ENCODE data around the gene NDST1. TPM values are rescaled to one million over a fixed set of nuclear protein-coding genes. Genes with fewer than 3 reads are reported as not detected.

The NDST1 gene
- total RNA-seq, 1 experiment from 2014 or later = 33.1 TPM

GRCh38 chr5:150512368-150512747, 4.4 kb downstream of the NDST1 start:
- ChIA-PET RAD21 (ENCODE audit: low non-redundant PET in 1 of 2, low total read pairs in 2 of 2, uncharacterized antibody in 2 of 2, unreplicated experiment in 2 of 2) (no interaction called here), CTCF (interaction anchor here (1.3 kb wide), 1 partner anchor 62 kb away, joined by 3 read pairs; the partner anchor contains the start of gene RPS14), POLR2A (no interaction called here)
- Histone ChIP-seq H3K27me3 (ENCODE audit: insufficient read depth, low read length) (no peaks in the 10 kb centered on the region), H3K79me2 (ENCODE audit: insufficient read depth, low read length) (peaks cover 50% of the 10 kb centered on the region; the same call in 1 of the 2 replicates), H3K9me3 (ENCODE audit: control insufficient read depth in 1 of 2, insufficient read depth in 1 of 2, low read depth in 1 of 2, low read length in 2 of 2) (no peaks in the 10 kb centered on the region), H3K9ac (ENCODE audit: low read length) (no peak overlapping the region), H3K4me1 (ENCODE audit: control insufficient read depth in 1 of 2, insufficient read depth in 2 of 2, low read length in 2 of 2) (peaks cover 19 to 43% of the 10 kb centered on the region in 2 experiments), H2AFZ (ENCODE audit: low read depth, low read length, poor library complexity, severe bottlenecking) (no peak overlapping the region), H3K36me3 (ENCODE audit: control insufficient read depth in 1 of 2, insufficient read depth in 2 of 2, low read length in 2 of 2) (no peaks in the 10 kb centered on the region), H4K20me1 (ENCODE audit: insufficient read depth) (no peaks in the 10 kb centered on the region; the same call in 1 of the 2 replicates), H3K4me3 (replicated peaks in 1 of 2; ENCODE audit: low read depth in 1 of 2, low read length in 2 of 2) (no peak overlapping the region), H3K27ac (ENCODE audit: low read depth, low read length) (no peak overlapping the region), H3K4me2 (ENCODE audit: low read length) (no peak overlapping the region), H3K9me2 (ENCODE audit: insufficient read depth) (no peaks in the 10 kb centered on the region)
- no TSS peak for BruUV-seq (replicated peaks)
- intact Hi-C loops (cut with micrococcal nuclease) = no loop called here
- DNase-seq (ENCODE audit: low read depth, low spot score) (no peak), ATAC-seq (no peak)
- TF ChIP-seq CTCF (IDR thresholded peaks at IDR 0.05 in 2 of 3, conservative IDR thresholded peaks at IDR 0.05 in 1 of 3; ENCODE audit: borderline replicate concordance in 1 of 3, insufficient read depth in 1 of 3, low read depth in 2 of 3, low read length in 2 of 3) (no peak), YY1 (IDR thresholded peaks at IDR 0.05; ENCODE audit: extremely low read depth, insufficient replicate concordance, low read depth, low read length) (no peak), POLR2AphosphoS5 (IDR thresholded peaks at IDR 0.05; ENCODE audit: low read depth, low read length) (no peak), EZH2phosphoT487 (IDR thresholded peaks at IDR 0.05; ENCODE audit: borderline replicate concordance) (no peak), POLR2A (IDR thresholded peaks at IDR 0.05; ENCODE audit: borderline replicate concordance, extremely low read depth, insufficient read depth, insufficient read length) (no peak), TCF7L2 (IDR thresholded peaks at IDR 0.05; ENCODE audit: borderline replicate concordance, extremely low read depth, insufficient read depth, insufficient read length) (no peak), REST (IDR thresholded peaks at IDR 0.05; ENCODE audit: low read depth) (no peak)
